HepG2 (cell line): ENCODE results near the gene GCLC. TPM values are rescaled to one million over a fixed set of nuclear protein-coding genes. Genes with fewer than 3 reads are reported as not detected.
A peak's percentile ranks its signal among the peaks of the same experiment; 100 is the strongest.

Source experiments
- CENPT ChIP-seq: sonication (generic); formaldehyde crosslinking; IDR thresholded peaks from 2 replicates; pipeline ENCODE4 v1.8.0; 2022; ENCODE audit warnings: low read depth, mild to moderate bottlenecking, moderate library complexity, missing genetic modification reagents
- DBP ChIP-seq: sonication (generic); formaldehyde crosslinking; IDR thresholded peaks from 2 replicates; pipeline ENCODE4 v1.4.0; 2020; ENCODE audit warnings: missing genetic modification reagents; ENCODE audit errors: not compliant biosample characterization
- FOXP4 ChIP-seq: sonication (generic); formaldehyde crosslinking; IDR thresholded peaks from 2 replicates; pipeline ENCODE4 v1.4.0; 2020; ENCODE audit warnings: missing genetic modification reagents
- GMEB2 ChIP-seq: IDR thresholded peaks from 2 replicates; pipeline ENCODE4 v1.6.1; 2016; ENCODE audit warnings: missing biosample characterization, missing genetic modification reagents, low read depth
- HNRNPK ChIP-seq: fragments of 200-400 bp; formaldehyde crosslinking; IDR thresholded peaks from 2 replicates; pipeline ENCODE4 v1.6.1; 2018; ENCODE audit warnings: low read length, low read depth, moderate library complexity, mild to moderate bottlenecking; ENCODE audit not compliant: poor library complexity, severe bottlenecking
- HOXA7 ChIP-seq: sonication (generic); formaldehyde crosslinking; IDR thresholded peaks from 2 replicates; pipeline ENCODE4 v1.8.1; 2022; ENCODE audit warnings: mild to moderate bottlenecking, missing genetic modification reagents, moderate library complexity
- IKZF4 ChIP-seq: sonication (generic); formaldehyde crosslinking; IDR thresholded peaks from 2 replicates; pipeline ENCODE4 v1.5.1; 2020; ENCODE audit warnings: borderline replicate concordance, mild to moderate bottlenecking, low read depth, missing genetic modification reagents; ENCODE audit errors: not compliant biosample characterization
- ISL2 ChIP-seq: sonication (generic); formaldehyde crosslinking; IDR thresholded peaks from 2 replicates; pipeline ENCODE4 v1.5.0; 2020; ENCODE audit warnings: missing genetic modification reagents
- KAT7 ChIP-seq: IDR thresholded peaks from 2 replicates; pipeline ENCODE4 v1.6.1; 2018; ENCODE audit warnings: borderline replicate concordance, missing compliant biosample characterization
- MAFK ChIP-seq, 2 experiments: IDR thresholded peaks in 1 of 2; conservative IDR thresholded peaks in 1 of 2; 2 replicates each; pipeline ENCODE4 v1.6.1; 2011; ENCODE audit warnings: improper control_type of control experiment in 2 of 2, low read length in 2 of 2
- MEF2D ChIP-seq: sonication (generic); formaldehyde crosslinking; IDR thresholded peaks from 2 replicates; pipeline ENCODE4 v1.5.1; 2020; ENCODE audit warnings: mild to moderate bottlenecking, missing genetic modification reagents
- NFYB ChIP-seq: sonication (generic); formaldehyde crosslinking; IDR thresholded peaks from 2 replicates; pipeline ENCODE4 v1.4.0; 2020; ENCODE audit warnings: missing genetic modification reagents
- PHF21A ChIP-seq: sonication (generic); formaldehyde crosslinking; IDR thresholded peaks from 2 replicates; pipeline ENCODE4 v1.5.0; 2020; ENCODE audit warnings: mild to moderate bottlenecking, missing genetic modification reagents
- RBAK ChIP-seq: sonication (generic); formaldehyde crosslinking; IDR thresholded peaks from 2 replicates; pipeline ENCODE4 v1.5.1; 2020; ENCODE audit warnings: mild to moderate bottlenecking, missing genetic modification reagents
- RBM22 ChIP-seq: fragments of 200-400 bp; formaldehyde crosslinking; optimal IDR thresholded peaks from 2 replicates; pipeline ENCODE3; 2017; ENCODE audit warnings: mild to moderate bottlenecking, low read length, moderate library complexity
- RXRA ChIP-seq: sonication (generic); formaldehyde crosslinking; IDR thresholded peaks from 2 replicates; pipeline ENCODE4 v1.5.1; 2020; ENCODE audit warnings: missing genetic modification reagents
- SIN3B ChIP-seq: fragments of 150-350 bp; IDR thresholded peaks from 2 replicates; pipeline ENCODE4 v1.6.1; 2014; ENCODE audit warnings: low read length
- SMC3 ChIP-seq: IDR thresholded peaks from 2 replicates; pipeline ENCODE4 v1.6.1; 2011; ENCODE audit warnings: low read length, improper control_type of control experiment
- TBX3 ChIP-seq: fragments of 450-650 bp; IDR thresholded peaks from 2 replicates; pipeline ENCODE4 v1.6.1; 2017; ENCODE audit warnings: antibody characterized with exemption, mild to moderate bottlenecking, inconsistent platforms, borderline replicate concordance
- TCF7 ChIP-seq: sonication (generic); IDR thresholded peaks from 2 replicates; pipeline ENCODE4 v1.6.1; 2016; ENCODE audit warnings: antibody characterized with exemption, low read depth
- TEF ChIP-seq: sonication (generic); formaldehyde crosslinking; IDR thresholded peaks from 2 replicates; pipeline ENCODE4 v1.5.0; 2020; ENCODE audit warnings: missing genetic modification reagents
- ZFP90 ChIP-seq: sonication (generic); formaldehyde crosslinking; IDR thresholded peaks from 2 replicates; pipeline ENCODE4 v1.8.0; 2022; ENCODE audit warnings: missing genetic modification reagents, mild to moderate bottlenecking, inconsistent platforms, borderline replicate concordance
- ZNF10 ChIP-seq: sonication (generic); formaldehyde crosslinking; IDR thresholded peaks from 2 replicates; pipeline ENCODE4 v1.4.0; 2020; ENCODE audit warnings: mild to moderate bottlenecking, low read depth, missing genetic modification reagents, borderline replicate concordance
- ZNF770 ChIP-seq: sonication (generic); formaldehyde crosslinking; IDR thresholded peaks from 2 replicates; pipeline ENCODE4 v1.5.0; 2020; ENCODE audit warnings: mild to moderate bottlenecking, missing genetic modification reagents
- ZNF773 ChIP-seq: sonication (generic); formaldehyde crosslinking; IDR thresholded peaks from 2 replicates; pipeline ENCODE4 v1.4.0; 2020; ENCODE audit warnings: missing genetic modification reagents, borderline replicate concordance
- polyA plus RNA-seq, 8 experiments: library from polyadenylated mRNA; depleted of rRNA in 3 of 8; stranded (reverse) in 7 of 8; unstranded in 1 of 8; fragments of >200 nt; fragmentation: Illumina TruSeq in 4 of 8; extraction: Trizol in 4 of 8; gene quantifications; 2 replicates each; pipeline versions ENCODE4 v1.2.1 to v1.2.3, GENCODE V29; 2011 to 2016; ENCODE audit warnings: low read depth in 4 of 8, missing spikeins in 1 of 8, mixed read lengths in 1 of 8; ENCODE audit not compliant: insufficient read depth in 1 of 8
- total RNA-seq, 5 experiments: library from RNA; depleted of rRNA; stranded (reverse); fragments of >200 nt; fragmentation: Illumina TruSeq; extraction: Trizol; gene quantifications; 2 replicates each; pipeline ENCODE4 v1.2.3, GENCODE V29; 2016; ENCODE audit warnings: low read depth in 1 of 5

Gene GCLC
- total and polyA plus RNA-seq, 2 of the 13 experiments (the other 11 are each of a cell fraction or from before 2014, with no cell fraction given) = 35.3 to 84.6 TPM

GRCh38 chr6:53514677-53515076 lies 30.2 kb downstream of the GCLC start (continued):
- TF ChIP-seq ZNF10 (CRISPR knock-in tag) = no peak
- no peak for TF ChIP-seq RXRA (CRISPR knock-in tag)
- no peak for TF ChIP-seq MEF2D (CRISPR knock-in tag)
- TF ChIP-seq TEF = no peak
- no peak for TF ChIP-seq GMEB2 (CRISPR knock-in tag)
- no peak for TF ChIP-seq HNRNPK
- no peak for TF ChIP-seq ZNF770 (CRISPR knock-in tag)
- TF ChIP-seq NFYB (CRISPR knock-in tag) = no peak
- no peak for TF ChIP-seq TBX3
- TF ChIP-seq PHF21A = 0 out of 2 replicates have a peak, but pooled peaks have one; percentile 45
- no peak for TF ChIP-seq CENPT (CRISPR knock-in tag)
- TF ChIP-seq TCF7 = no peak
- no peak for TF ChIP-seq FOXP4 (CRISPR knock-in tag)
- no peak for TF ChIP-seq SMC3
- TF ChIP-seq SIN3B = no peak
- TF ChIP-seq DBP (CRISPR knock-in tag) = no peak
- TF ChIP-seq RBM22 = peak; percentile 57
- no peak for TF ChIP-seq ISL2 (CRISPR knock-in tag)
- TF ChIP-seq ZNF773 (CRISPR knock-in tag) = no peak
- no peak for TF ChIP-seq HOXA7
- TF ChIP-seq ZFP90 (CRISPR knock-in tag) = no peak
- TF ChIP-seq RBAK (CRISPR knock-in tag) = no peak
- no peak for TF ChIP-seq KAT7 (CRISPR knock-in tag)
- no peak for TF ChIP-seq IKZF4 (CRISPR knock-in tag)
- TF ChIP-seq MAFK (conservative IDR thresholded peaks at IDR 0.05 in 1 of 2, IDR thresholded peaks at IDR 0.05 in 1 of 2; ENCODE audit: low read length in 2 of 2) = no peak
